HG03064 (cell line): ENCODE measurements around the gene NKX1-2.

Experiments used
- ATAC-seq: cut with Tn5 transposase; IDR thresholded peaks from one replicate; pipeline ENCODE4 v1.9.1; 2021; ENCODE audit warnings: low read depth; ENCODE audit not compliant: unreplicated experiment

The NKX1-2 gene

DNA sequence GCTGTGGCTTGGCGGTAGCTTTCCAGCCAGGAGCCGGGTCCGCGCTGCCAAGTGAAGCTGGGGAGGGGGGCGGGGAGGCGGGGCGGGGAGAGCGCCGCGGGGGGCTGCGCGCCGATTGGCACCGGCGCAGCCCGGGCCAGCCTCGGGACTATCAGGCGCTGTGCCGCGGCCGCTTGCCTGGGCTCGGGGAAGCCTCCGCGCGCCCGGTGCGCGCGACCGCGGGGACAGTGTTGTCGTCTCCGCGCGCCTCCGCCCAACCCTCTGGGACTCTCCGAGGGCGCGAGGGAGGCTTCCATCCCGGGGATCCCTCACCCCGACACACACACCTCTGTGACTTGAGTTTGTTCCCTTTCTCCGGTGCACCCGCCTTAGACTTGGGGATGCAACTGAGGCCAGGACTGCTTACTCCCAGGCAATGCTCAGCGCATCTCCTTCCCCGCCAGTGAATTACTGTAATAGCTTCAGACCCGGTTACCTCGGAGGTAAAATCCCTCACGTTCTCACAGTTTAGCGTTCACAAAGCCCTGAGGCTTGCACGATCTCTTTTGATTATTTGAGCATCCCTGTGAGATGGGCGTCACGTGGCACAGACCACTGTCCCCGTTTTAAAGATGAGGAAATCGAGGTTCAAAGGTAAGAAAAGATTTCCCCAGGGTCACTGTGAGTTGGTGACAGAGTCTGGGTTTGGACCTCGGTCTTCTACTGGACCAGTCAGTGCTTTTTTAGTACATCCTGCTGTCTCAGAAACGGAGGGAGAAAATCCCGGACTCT lies at the start of gene NKX1-2:
Gene NKX1-2, minus strand, starts transcription at position 24 of the 771 bp plus-strand sequence. CDS start 92 bp downstream, outside the sequence.
- no peak for ATAC-seq

DNA sequence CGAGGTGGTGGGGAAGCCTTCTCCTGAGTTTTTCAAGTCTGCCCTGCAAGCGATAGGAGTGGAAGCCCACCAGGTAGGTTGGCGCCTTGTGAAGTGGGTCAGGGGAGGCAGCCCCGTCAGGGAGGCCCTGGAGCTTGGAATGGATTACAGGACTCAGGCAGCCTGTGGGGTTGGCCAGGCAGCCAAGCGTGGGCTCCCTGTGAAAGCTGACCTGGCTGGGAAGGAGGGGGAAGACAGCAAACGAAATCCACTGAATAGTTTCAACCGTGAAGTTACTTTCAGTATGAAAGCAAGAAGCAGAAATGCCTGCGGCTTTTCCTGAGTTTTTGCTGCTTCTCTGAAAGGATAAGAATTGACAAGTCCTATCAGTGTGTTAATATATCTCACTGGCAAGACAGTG lies 48.2 kb upstream of the NKX1-2 start:
- ATAC-seq, result no peak

DNA sequence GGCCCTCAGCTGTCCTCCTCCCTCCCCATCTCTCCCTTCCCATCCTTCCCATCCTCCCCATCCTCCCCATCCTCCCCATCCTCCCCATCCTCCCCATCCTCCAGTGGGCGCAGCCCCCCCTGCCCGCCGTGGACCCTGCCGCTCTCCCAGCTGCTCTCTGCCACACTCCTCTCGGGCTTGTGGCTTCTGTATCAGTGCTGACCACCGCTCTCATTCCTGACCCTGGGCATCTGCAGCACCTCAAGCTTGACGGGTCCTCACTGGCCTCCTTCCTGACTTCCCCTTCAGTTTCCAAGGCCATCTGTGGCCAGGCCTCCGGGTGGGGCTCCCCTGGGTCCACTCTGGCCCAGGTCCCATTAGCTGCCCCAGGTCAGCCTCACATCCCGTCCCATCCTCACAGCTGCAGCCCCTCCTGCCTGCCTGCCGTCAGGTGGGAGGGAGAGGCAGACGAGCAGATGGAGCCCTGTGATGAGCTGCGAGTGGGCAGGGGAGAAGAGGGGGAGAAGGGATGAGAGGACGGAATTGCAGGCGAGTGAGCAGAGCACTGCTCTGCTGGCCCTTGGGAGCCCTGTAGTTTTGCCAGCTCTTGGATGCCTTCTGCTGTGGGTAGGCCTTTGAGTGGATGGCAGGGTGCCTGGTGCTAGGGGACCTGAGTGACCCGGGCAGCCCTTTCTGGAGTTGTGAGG lies 47.5 kb upstream of the NKX1-2 start:
- ATAC-seq, result no peak

DNA sequence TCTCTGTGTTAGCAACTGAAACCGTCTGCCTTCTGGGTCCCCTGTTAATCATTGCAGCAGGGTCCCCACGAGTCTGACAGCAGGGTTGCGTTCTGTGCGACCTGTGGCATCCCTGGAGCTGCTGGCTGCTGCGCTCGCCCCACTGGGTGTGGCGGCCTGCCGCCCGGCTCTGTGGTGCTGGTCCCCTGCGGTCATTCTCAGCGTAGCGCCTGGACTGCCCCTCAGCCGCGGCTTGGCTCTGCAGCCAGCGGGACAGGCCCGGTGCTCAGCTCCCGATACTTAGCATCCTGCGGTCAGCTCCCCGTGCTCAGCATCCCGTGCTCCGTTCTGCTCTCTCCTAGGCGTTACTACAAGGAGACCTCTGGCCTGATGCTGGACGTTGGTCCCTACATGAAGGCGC lies 46.8 kb upstream of the NKX1-2 start:
- ATAC-seq, result no peak

DNA sequence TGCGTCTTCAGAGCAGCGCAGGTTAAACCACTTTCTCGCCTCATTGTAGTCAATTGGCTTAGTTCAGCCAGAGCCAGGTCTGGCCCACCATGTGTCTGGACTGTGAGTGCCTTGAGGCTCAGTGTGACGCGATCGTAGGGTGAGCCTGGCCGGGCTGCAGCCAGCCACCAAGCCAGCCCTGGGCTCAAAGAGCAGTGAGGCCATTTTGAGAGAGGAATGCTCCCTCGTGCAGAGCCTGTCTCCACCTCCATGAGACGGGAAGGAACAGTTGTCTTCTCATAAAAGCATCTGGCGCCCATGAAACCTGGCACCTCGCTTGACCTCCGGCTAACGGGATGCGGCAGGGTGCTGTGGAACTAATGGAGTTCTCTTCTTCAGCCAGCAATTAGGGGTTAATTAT lies 46.3 kb upstream of the NKX1-2 start:
- no peak for ATAC-seq

DNA sequence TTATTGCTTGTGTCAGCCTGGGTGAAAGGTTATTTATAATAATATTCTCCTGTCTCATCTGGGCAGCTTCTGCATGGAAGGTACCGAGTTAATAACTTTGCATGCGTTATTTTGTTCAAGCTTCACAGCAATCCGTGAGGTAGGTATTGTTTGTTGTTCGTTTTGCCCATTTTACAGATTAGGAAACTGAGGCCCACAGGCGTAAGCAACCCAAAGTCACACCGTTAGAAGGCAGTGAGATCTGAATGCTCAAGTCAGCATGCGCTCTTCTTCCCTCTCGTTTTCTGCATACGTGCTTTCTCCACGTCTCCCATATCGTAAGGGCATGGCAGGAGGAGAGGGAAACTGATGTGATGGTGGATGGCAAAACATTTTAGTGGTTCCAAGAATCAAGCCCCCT lies 45.9 kb upstream of the NKX1-2 start:
- no peak for ATAC-seq

DNA sequence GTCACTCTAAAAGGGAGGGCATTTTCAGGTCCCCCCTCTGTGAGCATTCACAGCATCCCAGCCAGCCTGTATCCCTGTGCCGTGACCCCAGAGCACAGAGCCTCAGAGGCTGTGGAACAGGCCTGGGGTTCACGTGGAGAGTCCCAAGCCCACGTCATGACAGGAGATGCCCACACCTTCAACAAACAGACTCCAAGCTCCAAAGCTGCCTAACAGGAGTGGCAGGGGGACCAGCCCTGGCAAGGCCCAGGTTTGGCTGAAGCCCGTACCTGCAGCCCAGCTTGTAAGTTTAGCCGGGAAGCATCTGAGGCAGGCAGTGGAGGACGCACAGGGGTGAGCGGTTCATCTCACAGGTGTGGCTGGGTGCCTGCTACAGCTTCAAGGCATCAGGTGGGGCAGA lies 45.3 kb upstream of the NKX1-2 start:
- no peak for ATAC-seq

DNA sequence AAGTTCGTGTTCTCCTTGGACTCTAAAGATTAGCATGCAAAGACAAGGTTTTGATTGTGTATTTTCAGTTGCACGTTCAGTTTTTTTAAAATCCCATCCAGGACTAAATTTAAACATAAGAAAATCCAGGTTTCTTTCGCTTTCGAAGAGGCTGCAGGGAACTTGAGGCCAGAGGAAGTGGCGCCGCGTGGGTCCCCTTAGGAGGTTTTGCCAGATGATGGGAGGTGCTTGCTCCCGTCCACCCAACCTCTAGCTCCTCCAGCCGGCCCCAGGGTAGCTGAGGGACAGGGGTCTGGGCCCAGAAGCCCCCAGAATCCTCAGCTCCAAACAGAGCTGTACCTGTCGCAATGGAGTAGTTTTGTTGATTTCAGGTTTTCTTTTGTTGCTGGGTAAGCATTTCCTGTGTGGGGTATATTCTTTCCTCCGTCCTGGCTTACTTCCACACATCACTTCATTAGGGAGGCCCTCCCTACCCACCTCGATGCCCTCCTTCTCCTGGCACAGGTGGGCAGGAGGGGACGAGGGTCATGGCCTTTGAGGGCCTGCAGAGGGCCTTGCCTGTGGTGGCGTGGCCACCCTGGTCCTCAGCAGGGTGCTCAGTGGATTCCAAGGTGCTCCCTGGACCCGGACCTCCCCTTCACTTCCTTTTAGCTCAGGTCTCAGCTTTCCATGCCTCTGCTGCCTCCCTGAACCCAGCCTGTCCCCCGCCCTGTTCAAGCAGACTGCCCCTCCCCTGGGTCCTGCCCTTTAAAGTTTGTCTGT lies 44.4 kb upstream of the NKX1-2 start:
- no peak for ATAC-seq

DNA sequence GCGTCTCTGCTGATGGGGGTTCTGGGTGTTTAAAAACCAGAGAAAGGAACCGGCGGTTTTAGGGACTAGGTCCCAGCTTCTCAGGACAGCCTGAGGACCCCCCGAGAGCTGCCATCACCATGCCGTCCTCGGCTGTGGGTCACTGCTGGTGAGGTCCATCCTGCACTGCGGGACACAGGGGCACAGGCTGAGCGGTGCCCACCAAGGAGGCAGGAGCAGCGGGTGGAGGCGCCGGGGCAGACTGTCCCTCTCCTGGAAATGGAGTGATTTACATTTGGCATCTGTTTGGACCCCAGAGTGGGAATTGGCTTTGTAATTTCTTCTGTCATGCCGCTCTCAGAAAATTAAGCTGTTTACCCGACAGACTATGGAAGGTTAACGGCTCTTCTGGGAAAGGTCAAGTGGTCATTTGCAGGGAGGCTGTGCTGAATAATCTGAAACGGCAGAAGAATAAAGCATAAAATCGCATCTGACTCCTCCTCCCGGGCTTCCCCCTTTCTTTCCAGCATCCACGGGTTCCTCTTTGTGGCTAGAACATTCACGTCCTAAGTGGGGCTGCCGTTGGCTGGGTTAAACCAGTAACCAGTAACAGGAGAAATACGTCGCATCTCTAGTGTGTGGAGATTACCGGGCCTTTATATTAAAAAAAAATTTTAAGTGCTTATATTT lies 43.5 kb upstream of the NKX1-2 start:
- ATAC-seq, result no peak

DNA sequence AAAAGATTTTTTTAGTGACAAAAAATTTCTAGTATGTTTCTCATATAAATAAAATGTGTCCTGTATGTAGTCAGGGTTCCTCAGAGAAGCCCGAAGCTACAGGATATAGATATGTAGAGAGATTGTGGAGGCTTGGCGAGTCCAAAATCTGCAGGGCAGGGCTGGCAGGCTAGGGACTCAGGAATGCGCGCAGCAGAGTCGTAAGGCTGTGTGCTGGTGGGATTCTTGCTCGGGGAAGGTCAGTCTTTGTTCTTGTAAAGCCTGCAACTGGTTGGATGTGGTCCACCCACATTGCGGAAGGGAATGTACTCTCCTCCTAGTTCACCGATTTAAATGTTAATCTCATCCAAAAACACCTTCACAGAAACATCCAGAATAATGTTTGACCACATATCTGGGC lies 42.4 kb upstream of the NKX1-2 start:
- ATAC-seq, result no peak

DNA sequence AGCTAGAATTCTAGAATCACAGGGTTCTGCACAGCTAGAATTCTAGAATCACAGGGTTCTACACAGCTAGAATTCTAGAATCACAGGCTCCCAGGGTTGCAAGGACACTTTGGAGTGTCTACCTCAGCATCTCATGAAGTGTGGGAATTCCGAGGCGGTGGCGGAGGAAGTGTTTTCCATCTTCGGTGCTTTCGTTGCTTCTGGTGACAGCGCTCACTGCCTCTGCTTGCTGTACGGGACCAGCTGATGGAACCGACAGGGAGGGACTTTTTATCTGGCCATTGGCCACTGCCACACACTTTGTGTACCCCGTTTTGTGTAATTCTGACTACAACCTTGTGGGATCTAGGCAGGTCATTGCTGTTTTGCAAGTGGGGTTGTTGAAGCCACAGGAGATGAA lies 41.3 kb upstream of the NKX1-2 start:
- no peak for ATAC-seq

DNA sequence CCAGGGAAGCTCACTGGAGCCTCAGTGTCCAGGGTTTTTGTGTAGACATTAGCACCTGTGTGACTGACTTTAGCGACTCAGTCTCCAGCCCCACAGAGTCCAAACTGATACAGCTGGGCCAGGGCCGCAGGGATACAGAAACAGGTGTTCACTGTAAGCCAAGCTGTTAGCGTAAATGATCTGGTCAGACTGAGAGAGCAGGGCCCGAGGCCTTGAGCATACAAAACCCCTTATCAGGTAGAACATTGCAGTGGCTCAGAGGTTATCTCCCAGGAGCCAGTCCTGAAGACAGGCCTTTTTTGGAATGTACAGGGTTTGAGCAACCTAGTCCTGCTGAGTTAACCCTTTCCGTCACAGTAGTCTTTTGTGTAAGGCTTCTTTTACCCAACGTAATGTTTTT lies 36.8 kb upstream of the NKX1-2 start:
- no peak for ATAC-seq

DNA sequence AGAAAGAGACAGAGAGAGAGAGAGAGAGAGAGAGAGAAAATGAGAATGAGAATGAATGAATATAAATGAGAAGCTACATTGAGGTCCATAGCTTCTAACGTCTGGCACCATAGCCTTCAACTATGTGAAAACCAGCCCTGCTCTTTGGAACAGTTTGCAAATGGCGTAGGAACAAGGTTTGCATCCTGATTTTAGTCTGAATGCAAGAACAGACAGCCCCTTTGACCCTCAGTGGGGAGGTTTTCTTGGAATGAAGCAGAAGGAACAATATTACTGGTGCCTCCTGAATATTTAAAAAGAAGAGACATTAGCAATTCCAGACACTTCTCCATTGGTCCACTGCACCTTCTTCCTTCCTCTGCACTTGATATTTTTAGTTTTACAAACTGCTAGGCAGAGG lies 34.8 kb upstream of the NKX1-2 start:
- ATAC-seq, result no peak

DNA sequence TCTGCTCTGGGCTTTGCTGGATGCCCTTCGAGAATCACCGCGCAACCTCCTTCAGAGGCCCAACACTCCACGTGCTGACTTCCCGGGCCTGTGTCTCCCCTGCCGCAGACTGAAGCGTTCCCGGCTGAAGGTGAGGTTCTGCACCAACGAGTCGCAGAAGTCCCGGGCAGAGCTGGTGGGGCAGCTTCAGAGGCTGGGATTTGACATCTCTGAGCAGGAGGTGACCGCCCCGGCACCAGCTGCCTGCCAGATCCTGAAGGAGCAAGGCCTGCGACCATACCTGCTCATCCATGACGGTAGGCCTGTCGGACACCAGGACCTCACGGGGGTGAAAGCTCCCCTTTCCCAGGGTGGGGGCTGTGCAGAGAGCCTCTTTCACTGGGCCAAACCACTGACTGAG lies 34.2 kb upstream of the NKX1-2 start:
- no peak for ATAC-seq

DNA sequence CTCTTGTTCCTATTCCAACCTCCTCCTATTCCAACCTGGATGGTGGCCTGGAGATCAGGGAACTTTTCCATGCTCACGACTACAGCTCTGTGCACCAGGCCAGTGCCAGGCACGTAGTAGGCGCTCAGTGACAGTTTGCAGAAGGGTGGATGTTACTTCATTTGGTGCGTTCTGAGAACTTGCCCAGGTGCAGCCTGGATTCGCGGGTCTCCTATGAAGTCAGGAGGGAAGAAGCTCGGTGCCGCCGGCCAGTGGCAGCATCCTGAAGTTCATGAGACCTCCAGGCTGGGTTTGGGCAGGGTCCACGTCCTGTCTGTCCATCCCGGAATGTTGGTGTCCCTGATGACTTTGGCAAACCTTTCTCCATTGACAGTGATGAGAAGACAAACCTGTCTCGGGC lies 33.0 kb upstream of the NKX1-2 start:
- ATAC-seq, result no peak

DNA sequence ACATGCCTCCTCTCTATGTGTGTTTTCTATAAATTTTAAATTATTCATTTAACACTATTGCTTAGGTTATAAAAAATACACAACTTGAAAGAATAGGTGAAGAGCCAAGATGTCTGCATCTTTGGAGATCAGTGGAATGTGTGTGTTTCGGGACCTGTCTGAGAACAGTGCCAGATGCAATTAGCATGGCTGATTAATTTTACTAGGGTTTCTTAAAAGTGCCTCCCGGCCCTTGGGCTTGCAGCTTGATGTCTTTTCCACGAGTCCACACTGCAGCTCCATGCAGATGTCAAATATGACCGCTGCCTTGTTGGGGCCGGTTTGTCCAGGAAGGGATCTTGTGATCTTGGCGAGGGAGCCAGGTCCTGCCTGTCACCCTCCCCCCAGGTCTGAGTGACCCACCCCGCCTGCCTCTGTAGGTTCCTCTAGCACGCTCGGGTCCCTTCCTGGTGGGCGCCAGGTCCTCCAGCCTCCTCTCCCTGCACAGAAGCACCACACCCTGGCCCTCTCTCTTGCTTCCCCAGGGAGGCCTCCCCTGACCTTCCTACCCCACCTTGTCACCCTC lies 32.5 kb upstream of the NKX1-2 start:
- ATAC-seq, result no peak

DNA sequence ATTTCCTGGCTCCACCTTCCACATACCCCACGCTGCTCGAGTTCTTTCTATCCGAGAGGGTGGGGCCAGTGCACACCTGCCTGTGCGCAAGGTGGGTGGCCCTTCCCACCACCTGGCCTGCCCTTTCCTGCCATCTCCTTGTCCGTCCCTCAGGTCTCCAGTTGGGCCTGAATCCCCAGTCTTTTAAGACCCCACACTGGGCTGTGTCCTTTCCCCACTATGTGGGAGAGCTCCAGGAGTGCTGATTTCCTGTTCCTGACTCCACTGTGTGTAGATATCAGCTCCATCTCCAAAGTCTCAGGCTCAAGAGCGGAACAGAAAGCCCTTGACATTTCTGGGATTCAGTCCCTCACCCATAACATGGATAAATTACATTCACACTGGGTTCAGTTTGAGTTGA lies 31.9 kb upstream of the NKX1-2 start:
- ATAC-seq, result no peak

DNA sequence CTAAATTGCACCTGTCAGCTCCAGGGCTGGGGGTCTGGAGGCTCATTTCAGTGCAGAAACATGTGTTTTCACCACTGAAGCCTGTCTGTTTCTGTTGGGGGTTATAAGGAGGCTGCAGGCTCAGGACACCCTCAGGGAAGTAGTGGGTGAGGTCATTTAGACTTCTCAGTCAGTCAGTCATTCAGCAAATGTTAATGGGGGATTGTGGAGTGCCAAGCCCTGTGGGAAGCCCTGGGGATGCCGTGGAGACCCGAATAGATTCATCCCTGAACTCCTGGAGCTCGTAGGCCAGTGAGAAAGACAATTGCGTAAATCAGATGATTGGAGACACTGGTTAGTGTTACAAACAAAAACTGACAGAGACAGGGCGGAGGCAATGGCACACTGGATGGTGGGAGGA lies 31.0 kb upstream of the NKX1-2 start:
- no peak for ATAC-seq

DNA sequence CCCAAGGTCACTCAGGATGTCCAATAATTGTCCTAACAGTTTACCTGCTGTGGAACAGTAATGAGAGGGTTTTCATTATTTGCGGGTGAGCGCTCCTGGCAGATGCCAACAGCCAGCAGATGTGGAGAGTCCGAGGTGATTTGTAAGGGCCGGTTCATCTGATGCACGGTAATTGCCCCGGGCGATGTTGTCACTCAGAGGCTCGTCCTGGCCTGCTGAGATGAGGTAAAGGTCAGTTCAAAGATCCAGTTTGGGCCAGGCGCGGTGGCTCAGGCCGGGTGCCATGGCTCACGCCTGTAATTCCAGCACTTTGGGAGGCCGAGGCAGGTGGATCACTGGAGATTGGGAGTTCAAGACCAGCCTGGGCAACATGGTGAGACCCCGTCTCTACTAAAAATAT lies 28.7 kb upstream of the NKX1-2 start:
- no peak for ATAC-seq

DNA sequence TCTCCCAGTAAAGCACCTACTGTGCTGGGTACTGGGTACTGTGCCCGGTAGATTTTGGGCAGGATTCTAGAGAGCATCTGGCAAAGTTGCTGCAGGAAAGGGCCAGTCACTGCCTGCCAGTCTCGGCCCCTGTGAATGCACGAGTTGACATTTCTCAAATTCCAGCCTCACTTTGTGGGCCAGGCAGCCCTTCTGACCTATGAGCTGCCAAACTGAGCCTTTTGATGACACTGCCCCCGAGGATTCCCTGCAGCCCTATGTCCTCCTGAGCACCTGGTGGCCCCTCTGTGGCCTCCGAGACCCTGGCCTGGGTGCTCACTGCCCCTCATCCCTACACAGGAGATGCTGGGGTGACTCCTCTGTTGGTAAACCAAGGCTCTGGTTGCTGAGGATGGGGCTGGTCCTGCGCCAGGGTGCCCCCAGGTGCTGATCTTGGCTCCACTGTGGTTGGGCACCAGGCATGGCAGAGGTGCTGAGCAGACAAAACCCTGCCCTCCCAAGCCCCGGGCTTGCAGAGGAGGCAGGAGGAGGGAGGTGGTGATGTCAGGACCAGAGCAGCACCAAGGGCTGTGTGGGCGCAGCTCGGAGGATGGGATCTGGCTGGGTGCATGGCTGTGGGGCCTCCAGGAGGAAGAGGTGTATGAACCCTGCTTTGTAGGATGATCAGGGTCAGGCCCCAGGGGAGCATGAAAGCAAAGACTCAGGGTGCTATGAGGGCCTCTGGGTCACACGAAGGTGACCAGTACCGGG lies 28.0 kb upstream of the NKX1-2 start:
- no peak for ATAC-seq
